ENCODE results near the gene ISM1.

Gene ISM1

DNA sequence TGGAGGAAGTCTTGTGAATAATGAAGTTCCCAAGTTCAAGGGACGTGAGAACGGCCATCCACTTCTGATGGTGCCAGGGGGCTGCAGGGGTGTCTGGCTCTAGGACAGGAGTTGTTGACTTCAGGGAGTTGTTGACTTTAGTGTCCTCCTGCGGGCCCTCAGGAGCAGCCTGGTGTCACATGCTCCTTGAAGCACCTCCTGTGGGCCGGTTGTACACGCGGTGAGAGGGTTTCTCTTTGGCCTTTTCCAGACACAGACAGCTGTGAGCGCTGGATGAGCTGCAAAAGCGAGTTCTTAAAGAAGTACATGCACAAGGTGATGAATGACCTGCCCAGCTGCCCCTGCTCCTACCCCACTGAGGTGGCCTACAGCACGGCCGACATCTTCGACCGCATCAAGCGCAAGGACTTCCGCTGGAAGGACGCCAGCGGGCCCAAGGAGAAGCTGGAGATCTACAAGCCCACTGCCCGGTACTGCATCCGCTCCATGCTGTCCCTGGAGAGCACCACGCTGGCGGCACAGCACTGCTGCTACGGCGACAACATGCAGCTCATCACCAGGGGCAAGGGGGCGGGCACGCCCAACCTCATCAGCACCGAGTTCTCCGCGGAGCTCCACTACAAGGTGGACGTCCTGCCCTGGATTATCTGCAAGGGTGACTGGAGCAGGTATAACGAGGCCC is 77.8 kb downstream of the ISM1 start:
- Mint-ChIP-seq H3K27ac (no peak overlapping the region), H3K36me3 (no peaks in the 10 kb centered on the region), H3K9me3 (no peaks in the 10 kb centered on the region), H3K4me3 (no peak overlapping the region), H3K27me3 (no peaks in the 10 kb centered on the region), H3K4me1 (no peaks in the 10 kb centered on the region)

DNA sequence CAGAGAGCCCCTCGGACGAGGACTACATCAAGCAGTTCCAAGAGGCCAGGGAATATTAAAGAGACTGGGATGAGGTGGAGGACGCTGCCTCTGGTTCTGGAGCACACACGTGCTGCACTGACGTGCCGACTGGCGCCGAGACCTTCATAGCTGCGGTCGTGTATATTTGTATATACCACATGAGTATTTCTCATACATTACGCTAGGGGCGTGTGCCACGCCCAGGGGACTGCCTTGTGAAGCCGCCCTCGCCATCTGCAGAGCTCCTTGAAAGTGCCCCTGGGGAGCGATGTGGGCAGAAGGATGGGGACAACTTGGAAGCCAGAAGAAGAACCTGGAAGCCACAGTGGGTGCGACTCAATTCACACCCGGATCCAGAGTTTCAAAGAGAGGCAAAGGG is 78.3 kb downstream of the ISM1 start:
- no peaks in the 10 kb centered on the region for H3K9me3 Mint-ChIP-seq
- H3K4me3 Mint-ChIP-seq = no peak overlapping the region
- no peak overlapping the region for H3K27ac Mint-ChIP-seq
- H3K27me3 Mint-ChIP-seq = no peaks in the 10 kb centered on the region
- no peaks in the 10 kb centered on the region for H3K4me1 Mint-ChIP-seq
- no peaks in the 10 kb centered on the region for H3K36me3 Mint-ChIP-seq

DNA sequence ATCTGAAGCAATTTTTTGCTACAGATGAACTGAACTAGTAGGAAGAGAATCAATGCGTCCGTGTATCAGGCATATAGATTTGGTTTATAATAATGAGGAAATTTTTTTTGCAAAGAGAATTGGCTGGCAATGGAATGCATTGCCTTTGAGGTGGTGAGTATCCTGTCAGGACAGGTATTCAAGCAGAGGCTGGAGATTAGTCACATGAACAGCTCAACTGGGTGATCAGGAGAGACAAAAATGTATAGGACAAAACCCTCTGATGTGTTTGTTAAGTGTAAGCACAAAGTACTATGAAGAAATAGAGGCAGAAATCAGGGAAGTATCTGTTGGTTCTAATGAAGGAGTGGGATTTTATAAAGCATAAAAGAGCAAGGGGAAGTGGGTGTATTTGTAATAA is 80.5 kb downstream of the ISM1 start:
- Mint-ChIP-seq H3K4me1 (no peaks in the 10 kb centered on the region), H3K4me3 (no peak overlapping the region), H3K9me3 (no peaks in the 10 kb centered on the region), H3K27ac (no peak overlapping the region), H3K27me3 (peaks cover 1% of the 10 kb centered on the region), H3K36me3 (no peaks in the 10 kb centered on the region)

DNA sequence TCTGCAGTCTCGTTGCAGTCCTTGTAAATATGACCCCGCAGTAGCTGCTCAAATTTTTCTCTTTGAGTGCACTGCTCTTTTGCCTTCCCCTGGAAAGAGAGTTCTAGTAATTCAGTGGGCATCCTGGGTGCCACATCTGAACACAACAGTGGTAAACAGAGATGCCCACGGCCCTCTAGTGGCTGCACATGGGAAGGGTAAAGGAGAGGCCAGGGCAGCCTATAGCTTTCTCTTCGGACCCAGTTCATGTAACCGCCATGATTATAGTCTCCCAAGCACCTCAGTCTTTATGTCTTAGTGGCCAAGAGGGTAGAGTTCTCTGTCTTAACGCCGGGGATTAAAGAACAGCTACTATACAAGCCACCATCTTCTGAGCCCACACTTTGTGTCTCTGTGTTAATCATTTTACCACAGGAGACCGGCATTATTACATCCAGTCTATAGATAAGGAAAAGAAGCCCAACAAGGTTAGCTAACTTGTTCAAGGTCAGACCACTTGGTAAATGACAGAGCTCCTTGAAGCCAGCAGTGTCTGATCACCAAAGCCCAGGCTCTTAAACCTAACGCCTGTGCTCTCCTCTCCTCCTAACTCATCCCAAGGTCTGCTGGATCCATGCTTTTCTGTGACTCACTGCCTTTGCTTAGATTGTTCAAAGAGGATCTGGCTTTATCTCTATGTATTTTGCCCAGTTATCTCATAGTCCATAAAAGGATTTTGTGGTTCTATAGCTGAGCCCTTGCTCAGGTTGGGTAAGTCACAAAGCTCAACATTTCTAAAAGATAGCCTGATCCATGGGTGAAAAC is 81.8 kb downstream of the ISM1 start:
- Mint-ChIP-seq H3K9me3 (no peaks in the 10 kb centered on the region), H3K4me3 (no peak overlapping the region), H3K36me3 (no peaks in the 10 kb centered on the region), H3K27ac (no peak overlapping the region), H3K4me1 (no peaks in the 10 kb centered on the region), H3K27me3 (peaks cover 1% of the 10 kb centered on the region)

DNA sequence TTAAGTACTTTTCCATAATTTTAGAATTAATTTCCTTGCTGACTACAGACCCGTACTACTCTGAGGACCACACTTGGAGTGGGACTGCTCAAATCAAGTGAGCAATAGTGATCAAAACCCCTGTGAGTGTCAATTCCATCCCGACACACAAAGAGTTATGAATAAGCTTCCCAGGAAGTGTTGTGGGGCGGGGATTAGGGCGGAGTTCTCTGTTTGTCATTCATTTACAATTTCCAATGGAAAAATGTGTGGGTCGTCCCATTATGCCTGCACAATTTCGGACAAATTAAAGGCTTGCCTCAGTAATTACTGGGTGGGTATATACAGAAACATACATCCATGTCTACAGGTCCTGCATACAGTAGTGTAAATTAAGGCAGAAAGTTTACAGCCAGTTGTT is 84.2 kb downstream of the ISM1 start:
- peaks cover 1% of the 10 kb centered on the region for H3K36me3 Mint-ChIP-seq
- H3K27ac Mint-ChIP-seq = no peak overlapping the region
- H3K27me3 Mint-ChIP-seq = peaks cover 6% of the 10 kb centered on the region
- no peaks in the 10 kb centered on the region for H3K9me3 Mint-ChIP-seq
- H3K4me3 Mint-ChIP-seq = no peak overlapping the region
- H3K4me1 Mint-ChIP-seq = no peaks in the 10 kb centered on the region

GRCh38 chr20:13307562-13308163 is 86.6 kb downstream of the ISM1 start:
- peaks cover 7% of the 10 kb centered on the region for H3K36me3 Mint-ChIP-seq
- no peak overlapping the region for H3K4me3 Mint-ChIP-seq
- no peaks in the 10 kb centered on the region for H3K4me1 Mint-ChIP-seq
- H3K27me3 Mint-ChIP-seq = peaks cover 14% of the 10 kb centered on the region
- H3K9me3 Mint-ChIP-seq = no peaks in the 10 kb centered on the region
- no peak overlapping the region for H3K27ac Mint-ChIP-seq

DNA sequence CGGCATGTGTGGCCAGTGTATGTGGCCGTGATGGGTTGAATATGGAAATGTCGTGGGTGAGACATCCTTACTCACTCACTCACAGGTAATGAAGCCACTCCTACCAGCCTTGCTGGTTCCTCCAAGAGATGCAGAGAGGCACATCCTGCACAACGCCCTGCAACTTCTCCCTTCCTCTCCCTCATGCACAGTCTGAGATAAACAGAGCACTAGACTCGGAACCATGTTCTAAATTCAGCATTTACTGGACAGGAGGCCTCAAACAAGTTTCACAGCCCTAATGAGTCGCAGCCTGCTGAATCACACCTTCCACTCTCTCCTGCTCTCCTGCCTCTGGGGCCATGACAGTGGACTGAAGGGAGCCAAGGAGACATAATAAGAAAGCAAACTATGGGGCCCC is 91.2 kb downstream of the ISM1 start:
- no peaks in the 10 kb centered on the region for H3K4me1 Mint-ChIP-seq
- H3K27me3 Mint-ChIP-seq = peaks cover 16% of the 10 kb centered on the region
- no peak overlapping the region for H3K4me3 Mint-ChIP-seq
- no peak overlapping the region for H3K27ac Mint-ChIP-seq
- H3K9me3 Mint-ChIP-seq = peaks cover 26% of the 10 kb centered on the region
- peaks cover 10% of the 10 kb centered on the region for H3K36me3 Mint-ChIP-seq

GRCh38 chr20:13313201-13313600 is 92.1 kb downstream of the ISM1 start:
- H3K27ac Mint-ChIP-seq = no peak overlapping the region
- H3K27me3 Mint-ChIP-seq = peaks cover 16% of the 10 kb centered on the region
- H3K4me1 Mint-ChIP-seq = no peaks in the 10 kb centered on the region
- H3K36me3 Mint-ChIP-seq = peaks cover 12% of the 10 kb centered on the region
- H3K9me3 Mint-ChIP-seq = peaks cover 31% of the 10 kb centered on the region
- no peak overlapping the region for H3K4me3 Mint-ChIP-seq

- no peak overlapping the region for H3K27ac Mint-ChIP-seq
- H3K4me3 Mint-ChIP-seq = no peak overlapping the region
- peaks cover 5% of the 10 kb centered on the region for H3K36me3 Mint-ChIP-seq
- peaks cover 3% of the 10 kb centered on the region for H3K4me1 Mint-ChIP-seq
- peaks cover 6% of the 10 kb centered on the region for H3K27me3 Mint-ChIP-seq
- peaks cover 31% of the 10 kb centered on the region for H3K9me3 Mint-ChIP-seq
Measured at GRCh38 chr20:13317439-13317838, 96.4 kb downstream of the ISM1 start.

GRCh38 chr20:13318871-13319521 is 97.9 kb downstream of the ISM1 start:
- no peak overlapping the region for H3K27ac Mint-ChIP-seq
- no peak overlapping the region for H3K4me3 Mint-ChIP-seq
- peaks cover 5% of the 10 kb centered on the region for H3K27me3 Mint-ChIP-seq
- H3K4me1 Mint-ChIP-seq = peaks cover 4% of the 10 kb centered on the region
- H3K36me3 Mint-ChIP-seq = peaks cover 5% of the 10 kb centered on the region
- peaks cover 26% of the 10 kb centered on the region for H3K9me3 Mint-ChIP-seq

DNA sequence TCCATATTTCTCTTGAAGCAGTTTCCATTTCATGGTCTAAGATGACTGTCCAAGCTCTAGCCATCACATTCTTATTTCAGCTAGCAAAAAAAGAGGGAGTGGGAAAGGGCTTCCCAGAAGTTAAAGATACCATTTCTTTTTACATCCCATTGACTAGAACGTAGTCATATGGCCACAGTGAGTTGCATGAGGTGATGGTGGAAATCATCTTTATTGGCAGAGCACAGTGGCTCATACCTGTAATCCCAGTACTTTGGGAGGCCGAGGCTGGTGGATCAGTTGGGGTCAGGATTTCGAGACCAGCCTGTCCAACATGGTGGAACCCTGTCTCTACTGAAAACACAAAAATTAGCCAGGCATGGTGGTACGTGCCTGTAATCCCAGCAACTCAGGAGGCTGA is 99.6 kb downstream of the ISM1 start:
- Mint-ChIP-seq H3K4me1 (peaks cover 4% of the 10 kb centered on the region), H3K4me3 (no peak overlapping the region), H3K36me3 (peaks cover 1% of the 10 kb centered on the region), H3K27ac (no peak overlapping the region), H3K27me3 (peaks cover 6% of the 10 kb centered on the region), H3K9me3 (peaks cover 17% of the 10 kb centered on the region)

- H3K4me1 Mint-ChIP-seq = peaks cover 4% of the 10 kb centered on the region
- H3K36me3 Mint-ChIP-seq = peaks cover 1% of the 10 kb centered on the region
Measured at GRCh38 chr20:13321416-13321815, 100.3 kb downstream of the ISM1 start.

GRCh38 chr20:13322198-13322597 is 101.1 kb downstream of the ISM1 start:
- H3K9me3 Mint-ChIP-seq = peaks cover 6% of the 10 kb centered on the region
- H3K27ac Mint-ChIP-seq = no peak overlapping the region
- no peak overlapping the region for H3K4me3 Mint-ChIP-seq
- H3K27me3 Mint-ChIP-seq = peaks cover 9% of the 10 kb centered on the region
- peaks cover 1% of the 10 kb centered on the region for H3K36me3 Mint-ChIP-seq
- H3K4me1 Mint-ChIP-seq = peaks cover 4% of the 10 kb centered on the region

More at GRCh38 chr20:13321416-13321815, 100.3 kb downstream of the ISM1 start:
- no peak overlapping the region for H3K27ac Mint-ChIP-seq
- no peak overlapping the region for H3K4me3 Mint-ChIP-seq
- H3K9me3 Mint-ChIP-seq = peaks cover 12% of the 10 kb centered on the region
- H3K27me3 Mint-ChIP-seq = peaks cover 6% of the 10 kb centered on the region

DNA sequence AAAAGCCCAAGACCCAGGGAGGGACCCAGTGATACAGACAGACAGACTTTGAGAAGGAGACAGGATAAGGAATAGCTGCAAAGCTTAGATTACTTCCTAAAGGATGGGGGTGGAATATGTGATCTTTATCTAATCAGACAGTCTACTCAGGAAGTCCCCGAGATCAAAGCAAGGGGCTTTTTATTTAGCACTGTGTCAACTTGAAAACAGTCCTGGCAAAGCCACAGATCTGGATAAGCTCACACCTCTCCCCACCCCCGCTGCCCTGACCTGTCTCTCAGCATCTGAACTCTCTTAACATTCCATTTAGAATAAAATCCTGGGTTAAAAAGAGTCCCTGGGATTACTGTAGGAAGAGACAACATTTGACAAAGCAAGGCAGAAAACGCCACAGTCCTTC is 101.5 kb downstream of the ISM1 start:
- H3K9me3 Mint-ChIP-seq = peaks cover 2% of the 10 kb centered on the region
- no peak overlapping the region for H3K4me3 Mint-ChIP-seq
- H3K36me3 Mint-ChIP-seq = peaks cover 1% of the 10 kb centered on the region
- peaks cover 11% of the 10 kb centered on the region for H3K27me3 Mint-ChIP-seq
- no peak overlapping the region for H3K27ac Mint-ChIP-seq
- H3K4me1 Mint-ChIP-seq = peaks cover 4% of the 10 kb centered on the region

GRCh38 chr20:13325033-13325432 is 104.0 kb downstream of the ISM1 start:
- H3K27me3 Mint-ChIP-seq = peaks cover 13% of the 10 kb centered on the region

More at GRCh38 chr20:13325033-13325432, 104.0 kb downstream of the ISM1 start:
- Mint-ChIP-seq H3K27ac (no peak overlapping the region), H3K9me3 (peaks cover 5% of the 10 kb centered on the region), H3K4me3 (no peak overlapping the region), H3K36me3 (no peaks in the 10 kb centered on the region), H3K4me1 (peaks cover 4% of the 10 kb centered on the region)
